GM12864 (cell line): ENCODE data around the gene ANKS1B.

Source experiments
- DNase-seq: peaks from one replicate; pipeline ENCODE4 v3.0.0-alpha.2; 2011; ENCODE audit warnings: low read depth
- H3K4me3 ChIP-seq: 2 replicates; pipeline ENCODE4 v1.5.1; 2011; ENCODE audit warnings: mild to moderate bottlenecking, low read depth, low read length, control low read depth
- TF ChIP-seq, protein P1 (sequence below): IDR thresholded peaks from 2 replicates; pipeline ENCODE4 v1.5.1; 2011; ENCODE audit warnings: low read depth, mild to moderate bottlenecking, moderate library complexity, low read length, control low read depth, inconsistent platforms; ENCODE audit errors: missing control alignments

ANKS1B gene

DNA sequence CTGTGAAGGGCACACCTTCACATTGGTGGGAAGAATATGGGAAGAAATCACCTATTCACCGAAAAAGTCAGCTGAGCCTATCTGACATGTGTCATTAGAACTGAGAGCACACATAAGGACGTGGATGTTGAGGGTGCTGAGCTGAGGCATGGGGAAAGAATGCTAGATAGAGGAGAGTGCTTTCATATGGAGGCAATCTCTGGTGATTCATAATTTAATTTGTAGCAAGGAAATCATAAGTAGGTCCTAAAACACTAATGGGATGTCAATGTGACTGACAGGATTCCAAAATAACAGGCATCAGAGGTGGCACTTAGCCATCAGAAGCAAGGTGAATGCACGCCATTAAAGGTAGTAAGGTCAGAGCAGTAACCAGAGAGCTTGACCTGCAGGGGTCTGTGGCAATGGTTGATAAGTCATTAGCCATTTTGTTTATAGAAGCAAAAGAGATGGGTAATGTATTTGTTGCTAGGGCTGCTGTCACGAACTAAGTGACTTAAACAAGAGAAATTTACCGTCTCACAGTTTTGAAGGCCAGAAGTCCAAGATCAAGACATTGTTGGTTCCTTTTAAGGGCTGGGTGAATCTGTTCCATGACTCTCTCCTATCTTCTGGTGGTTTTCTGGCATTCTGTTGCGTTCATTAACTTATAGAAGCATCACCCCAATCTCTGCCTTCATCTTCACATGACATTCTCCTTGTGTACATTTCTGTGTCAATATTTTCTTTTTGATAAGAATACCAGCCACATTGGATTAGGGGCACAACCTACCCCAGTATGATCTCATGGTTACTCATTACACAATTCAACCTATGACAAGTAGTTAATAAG lies 69.3 kb downstream of the ANKS1B start:
- no peak overlapping the region for H3K4me3 ChIP-seq
- TF ChIP-seq, protein P1, sequence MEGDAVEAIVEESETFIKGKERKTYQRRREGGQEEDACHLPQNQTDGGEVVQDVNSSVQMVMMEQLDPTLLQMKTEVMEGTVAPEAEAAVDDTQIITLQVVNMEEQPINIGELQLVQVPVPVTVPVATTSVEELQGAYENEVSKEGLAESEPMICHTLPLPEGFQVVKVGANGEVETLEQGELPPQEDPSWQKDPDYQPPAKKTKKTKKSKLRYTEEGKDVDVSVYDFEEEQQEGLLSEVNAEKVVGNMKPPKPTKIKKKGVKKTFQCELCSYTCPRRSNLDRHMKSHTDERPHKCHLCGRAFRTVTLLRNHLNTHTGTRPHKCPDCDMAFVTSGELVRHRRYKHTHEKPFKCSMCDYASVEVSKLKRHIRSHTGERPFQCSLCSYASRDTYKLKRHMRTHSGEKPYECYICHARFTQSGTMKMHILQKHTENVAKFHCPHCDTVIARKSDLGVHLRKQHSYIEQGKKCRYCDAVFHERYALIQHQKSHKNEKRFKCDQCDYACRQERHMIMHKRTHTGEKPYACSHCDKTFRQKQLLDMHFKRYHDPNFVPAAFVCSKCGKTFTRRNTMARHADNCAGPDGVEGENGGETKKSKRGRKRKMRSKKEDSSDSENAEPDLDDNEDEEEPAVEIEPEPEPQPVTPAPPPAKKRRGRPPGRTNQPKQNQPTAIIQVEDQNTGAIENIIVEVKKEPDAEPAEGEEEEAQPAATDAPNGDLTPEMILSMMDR, result no peak
- DNase-seq, result no peak

- TF ChIP-seq, protein P1, result no peak
- DNase-seq, result no peak
- H3K4me3 ChIP-seq, result no peak overlapping the region
These were observed 70.5 kb downstream of the ANKS1B start for GRCh38 chr12:99914206-99914605.

GRCh38 chr12:99911967-99912366 lies 72.8 kb downstream of the ANKS1B start:
- TF ChIP-seq, protein P1, result no peak
- peak; percentile 24 for DNase-seq
- H3K4me3 ChIP-seq, result no peak overlapping the region; the same call in 1 of the 2 replicates

- no peak for DNase-seq
- TF ChIP-seq, protein P1, result no peak
- no peak overlapping the region for H3K4me3 ChIP-seq
These were observed 73.7 kb downstream of the ANKS1B start for GRCh38 chr12:99911081-99911480.

DNA sequence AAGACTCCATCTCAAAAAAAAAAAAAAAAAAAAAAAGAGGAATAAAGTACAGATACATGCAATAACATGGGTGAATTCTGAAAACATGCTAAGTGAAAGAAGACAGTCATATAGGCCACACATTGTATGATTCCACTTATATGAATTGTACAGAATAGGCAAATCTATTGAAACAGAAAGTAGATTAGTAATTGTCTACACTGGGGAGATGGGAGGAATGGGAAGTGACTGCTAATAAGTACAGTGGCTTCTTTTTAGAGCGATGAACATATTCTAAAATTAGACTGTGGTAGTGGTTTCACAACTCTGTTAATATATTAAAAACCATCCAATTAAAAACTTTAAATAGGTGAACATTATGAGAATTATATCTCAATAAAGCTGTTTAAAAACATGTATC lies 74.4 kb downstream of the ANKS1B start:
- TF ChIP-seq, protein P1, result no peak
- H3K4me3 ChIP-seq, result no peak overlapping the region
- no peak for DNase-seq

DNA sequence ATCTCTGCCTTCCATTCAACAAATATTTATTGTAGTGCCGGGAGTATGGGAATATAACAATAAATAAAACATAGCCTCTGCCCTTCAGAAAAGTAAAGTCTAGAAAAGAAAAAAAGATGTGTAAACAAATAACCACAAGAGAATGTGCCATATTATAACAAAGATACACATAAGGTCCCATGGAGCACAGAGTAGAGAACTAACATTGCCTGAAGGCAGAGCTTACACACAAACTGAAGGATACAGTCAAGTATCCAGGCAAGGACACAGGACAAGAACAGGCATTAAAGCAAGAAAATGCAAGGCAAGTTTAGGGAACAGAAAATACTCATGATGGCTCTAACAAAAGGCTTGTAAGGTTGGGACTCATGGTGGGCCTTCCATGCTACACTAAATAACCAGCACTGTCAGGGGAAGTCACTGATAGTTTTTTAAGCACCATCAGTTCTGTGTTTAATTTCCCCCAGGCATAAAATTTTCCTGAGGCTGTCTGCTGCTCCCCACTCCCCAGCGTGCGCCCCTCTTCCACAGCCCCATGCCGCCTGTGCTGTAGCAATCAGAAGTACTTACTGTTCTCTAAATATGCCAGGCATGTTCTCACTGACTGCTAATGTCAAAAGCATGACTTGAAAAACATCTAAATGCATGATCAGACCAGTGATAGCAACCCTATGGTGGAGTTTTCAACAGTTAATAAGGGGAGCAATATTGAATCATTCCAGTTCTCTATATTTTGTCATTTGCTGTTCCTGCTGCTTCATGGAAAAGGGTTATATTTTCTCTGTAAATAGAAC lies 77.8 kb downstream of the ANKS1B start:
- no peak for DNase-seq
- TF ChIP-seq, protein P1, result no peak
- H3K4me3 ChIP-seq, result no peak overlapping the region
